CD4-positive, alpha-beta T cell treated with Interleukin-1 beta for 1 hour (primary cell): ENCODE measurements around the gene TRRAP.

ENCODE experiments used
- DNase-seq, 2 donors: peaks; one replicate each; pipeline ENCODE4 v3.0.0-alpha.2; 2020 to 2022

Gene TRRAP

GRCh38 chr7:98956469-98956868 lies 78.1 kb downstream of the TRRAP start:
- DNase-seq, result no peak

- DNase-seq, result no peak
Measured at GRCh38 chr7:98956937-98957336, 78.6 kb downstream of the TRRAP start.

- DNase-seq, result no peak
Measured at GRCh38 chr7:98957766-98958165, 79.4 kb downstream of the TRRAP start.

- no peak for DNase-seq
Measured at GRCh38 chr7:98958968-98959367, 80.6 kb downstream of the TRRAP start.

GRCh38 chr7:98963305-98963704 lies 85.0 kb downstream of the TRRAP start:
- DNase-seq, result no peak

GRCh38 chr7:98964596-98964995 lies 86.3 kb downstream of the TRRAP start:
- DNase-seq, result no peak

- DNase-seq, result no peak
Measured at GRCh38 chr7:98968621-98969020, 90.3 kb downstream of the TRRAP start.

- DNase-seq, result no peak
Measured at GRCh38 chr7:98969386-98969785, 91.1 kb downstream of the TRRAP start.

- DNase-seq, result no peak
Measured at GRCh38 chr7:98970016-98970615, 91.8 kb downstream of the TRRAP start.

GRCh38 chr7:98970805-98971204 lies 92.5 kb downstream of the TRRAP start:
- DNase-seq, result no peak

- no peak for DNase-seq
Measured at GRCh38 chr7:98974205-98974604, 95.9 kb downstream of the TRRAP start.

GRCh38 chr7:98974906-98975816 lies 96.8 kb downstream of the TRRAP start:
- DNase-seq, result no peak

GRCh38 chr7:98976396-98977185 lies 98.3 kb downstream of the TRRAP start:
- DNase-seq, result no peak

GRCh38 chr7:98978672-98979071 lies 100.3 kb downstream of the TRRAP start:
- no peak for DNase-seq

- DNase-seq, result no peak
Measured at GRCh38 chr7:98981701-98982100, 103.4 kb downstream of the TRRAP start.

- no peak for DNase-seq
Measured at GRCh38 chr7:98982686-98983085, 104.4 kb downstream of the TRRAP start.

GRCh38 chr7:98984126-98984525 lies 105.8 kb downstream of the TRRAP start:
- no peak for DNase-seq

- DNase-seq, result no peak
Measured at GRCh38 chr7:98985406-98985805, 107.1 kb downstream of the TRRAP start.

GRCh38 chr7:98985945-98986344 lies 107.6 kb downstream of the TRRAP start:
- no peak for DNase-seq

- DNase-seq, result no peak
Measured at GRCh38 chr7:98988641-98989040, 110.3 kb downstream of the TRRAP start.

GRCh38 chr7:98990356-98990755 lies 112.0 kb downstream of the TRRAP start:
- DNase-seq, result no peak

GRCh38 chr7:98991141-98991540 lies 112.8 kb downstream of the TRRAP start:
- DNase-seq, result no peak

GRCh38 chr7:98992076-98992475 lies 113.7 kb downstream of the TRRAP start:
- no peak for DNase-seq
